Muscle layer of duodenum (tissue), 2 donors: ENCODE data around the gene DNAI7.

Experiments
- H3K27ac ChIP-seq: one replicate; pipeline ENCODE4 v1.7.0; 2013; ENCODE audit warnings: mild to moderate bottlenecking, low read length
- H3K27me3 ChIP-seq: one replicate; pipeline ENCODE4 v1.7.0; 2013; ENCODE audit warnings: low read depth, mild to moderate bottlenecking, control low read depth, low read length
- H3K36me3 ChIP-seq, 2 donors: one replicate each; pipeline ENCODE4 v1.7.0; 2013; ENCODE audit warnings: low read length in 2 of 2, control low read depth in 1 of 2, mild to moderate bottlenecking in 1 of 2; ENCODE audit not compliant: insufficient read depth in 2 of 2, control insufficient read depth in 1 of 2
- H3K4me1 ChIP-seq, 2 donors: one replicate each; pipeline ENCODE4 v1.7.0; 2013; ENCODE audit warnings: low read length in 2 of 2, mild to moderate bottlenecking in 2 of 2, control low read depth in 1 of 2, moderate library complexity in 1 of 2; ENCODE audit not compliant: insufficient read depth in 2 of 2, control insufficient read depth in 1 of 2
- H3K4me3 ChIP-seq, 2 donors: one replicate each; pipeline ENCODE4 v1.7.0; 2013; ENCODE audit warnings: low read length in 2 of 2, low read depth in 1 of 2, mild to moderate bottlenecking in 1 of 2
- H3K9me3 ChIP-seq, 2 donors: one replicate each; pipeline ENCODE4 v1.7.0; 2013; ENCODE audit warnings: low read length in 2 of 2, control low read depth in 1 of 2, mild to moderate bottlenecking in 1 of 2; ENCODE audit not compliant: control insufficient read depth in 1 of 2
- donor health status: healthy.

The DNAI7 gene

GRCh38 chr12:25162866-25163265, 32.1 kb downstream of the DNAI7 start:
- Histone ChIP-seq H3K4me3 (no peak overlapping the region), H3K4me1 (no peaks in the 10 kb centered on the region), H3K27me3 (no peaks in the 10 kb centered on the region), H3K36me3 (no peaks in the 10 kb centered on the region), H3K27ac (no peak overlapping the region), H3K9me3 (no peaks in the 10 kb centered on the region)

- no peaks in the 10 kb centered on the region for H3K9me3 ChIP-seq
- H3K4me1 ChIP-seq = no peaks in the 10 kb centered on the region
- no peaks in the 10 kb centered on the region for H3K27me3 ChIP-seq
- no peak overlapping the region for H3K4me3 ChIP-seq
- no peak overlapping the region for H3K27ac ChIP-seq
- no peaks in the 10 kb centered on the region for H3K36me3 ChIP-seq
Measured at GRCh38 chr12:25156061-25156460, 38.9 kb downstream of the DNAI7 start.

- Histone ChIP-seq H3K4me3 (no peak overlapping the region), H3K4me1 (no peaks in the 10 kb centered on the region), H3K27me3 (no peaks in the 10 kb centered on the region), H3K36me3 (no peaks in the 10 kb centered on the region), H3K27ac (no peak overlapping the region), H3K9me3 (no peaks in the 10 kb centered on the region)
Measured at GRCh38 chr12:25155022-25155576, 39.9 kb downstream of the DNAI7 start.

- Histone ChIP-seq H3K4me1 (no peaks in the 10 kb centered on the region), H3K36me3 (no peaks in the 10 kb centered on the region), H3K9me3 (no peaks in the 10 kb centered on the region), H3K27ac (peak overlapping the region; percentile 11), H3K27me3 (no peaks in the 10 kb centered on the region), H3K4me3 (no peak overlapping the region)
Measured at GRCh38 chr12:25152055-25152454, 42.9 kb downstream of the DNAI7 start.

- no peak overlapping the region for H3K4me3 ChIP-seq
- no peaks in the 10 kb centered on the region for H3K27me3 ChIP-seq
- H3K36me3 ChIP-seq = no peaks in the 10 kb centered on the region
- peak overlapping the region; percentile 11 for H3K27ac ChIP-seq
- H3K4me1 ChIP-seq = no peaks in the 10 kb centered on the region
- no peaks in the 10 kb centered on the region for H3K9me3 ChIP-seq
Measured at GRCh38 chr12:25151476-25151875, 43.5 kb downstream of the DNAI7 start.

- no peaks in the 10 kb centered on the region for H3K36me3 ChIP-seq
- H3K27me3 ChIP-seq = no peaks in the 10 kb centered on the region
- H3K4me1 ChIP-seq = no peaks in the 10 kb centered on the region
Measured at GRCh38 chr12:25146686-25147085, 48.3 kb downstream of the DNAI7 start.

GRCh38 chr12:25135531-25136154, 59.3 kb downstream of the DNAI7 start:
- no peaks in the 10 kb centered on the region for H3K9me3 ChIP-seq

More at GRCh38 chr12:25146686-25147085, 48.3 kb downstream of the DNAI7 start:
- Histone ChIP-seq H3K9me3 (no peaks in the 10 kb centered on the region), H3K27ac (no peak overlapping the region), H3K4me3 (no peak overlapping the region)

GRCh38 chr12:25131270-25131669, 63.7 kb downstream of the DNAI7 start:
- Histone ChIP-seq H3K4me3 (no peak overlapping the region), H3K27me3 (no peaks in the 10 kb centered on the region), H3K4me1 (no peaks in the 10 kb centered on the region), H3K27ac (no peak overlapping the region), H3K9me3 (no peaks in the 10 kb centered on the region), H3K36me3 (no peaks in the 10 kb centered on the region)

More at GRCh38 chr12:25135531-25136154, 59.3 kb downstream of the DNAI7 start:
- Histone ChIP-seq H3K36me3 (no peaks in the 10 kb centered on the region), H3K27ac (no peak overlapping the region), H3K27me3 (no peaks in the 10 kb centered on the region), H3K4me1 (no peaks in the 10 kb centered on the region), H3K4me3 (no peak overlapping the region)

GRCh38 chr12:25130741-25131188, 64.2 kb downstream of the DNAI7 start:
- no peaks in the 10 kb centered on the region for H3K9me3 ChIP-seq
- no peaks in the 10 kb centered on the region for H3K4me1 ChIP-seq
- H3K27ac ChIP-seq = no peak overlapping the region
- H3K27me3 ChIP-seq = no peaks in the 10 kb centered on the region
- H3K36me3 ChIP-seq = no peaks in the 10 kb centered on the region
- H3K4me3 ChIP-seq = no peak overlapping the region

- Histone ChIP-seq H3K4me1 (no peaks in the 10 kb centered on the region), H3K36me3 (no peaks in the 10 kb centered on the region), H3K27me3 (no peaks in the 10 kb centered on the region), H3K27ac (no peak overlapping the region), H3K4me3 (no peak overlapping the region), H3K9me3 (no peaks in the 10 kb centered on the region)
Measured at GRCh38 chr12:25126746-25127145, 68.2 kb downstream of the DNAI7 start.

GRCh38 chr12:25126101-25126500, 68.9 kb downstream of the DNAI7 start:
- Histone ChIP-seq H3K36me3 (no peaks in the 10 kb centered on the region), H3K27ac (no peak overlapping the region), H3K4me3 (no peak overlapping the region), H3K27me3 (no peaks in the 10 kb centered on the region), H3K9me3 (no peaks in the 10 kb centered on the region), H3K4me1 (no peaks in the 10 kb centered on the region)

- Histone ChIP-seq H3K9me3 (no peaks in the 10 kb centered on the region), H3K4me3 (no peak overlapping the region), H3K27ac (no peak overlapping the region), H3K36me3 (no peaks in the 10 kb centered on the region), H3K27me3 (no peaks in the 10 kb centered on the region), H3K4me1 (no peaks in the 10 kb centered on the region)
Measured at GRCh38 chr12:25124493-25124892, 70.5 kb downstream of the DNAI7 start.
